ENCODE data around the gene TNKS1BP1. TPM values are rescaled to one million over a fixed set of nuclear protein-coding genes. Genes with fewer than 3 reads are reported as not detected.
A peak's percentile ranks its signal among the peaks of the same experiment; 100 is the strongest.

Gene TNKS1BP1
- total RNA-seq, 4 donors from 2014 or later: 241 to 276 (median 272) TPM

DNA sequence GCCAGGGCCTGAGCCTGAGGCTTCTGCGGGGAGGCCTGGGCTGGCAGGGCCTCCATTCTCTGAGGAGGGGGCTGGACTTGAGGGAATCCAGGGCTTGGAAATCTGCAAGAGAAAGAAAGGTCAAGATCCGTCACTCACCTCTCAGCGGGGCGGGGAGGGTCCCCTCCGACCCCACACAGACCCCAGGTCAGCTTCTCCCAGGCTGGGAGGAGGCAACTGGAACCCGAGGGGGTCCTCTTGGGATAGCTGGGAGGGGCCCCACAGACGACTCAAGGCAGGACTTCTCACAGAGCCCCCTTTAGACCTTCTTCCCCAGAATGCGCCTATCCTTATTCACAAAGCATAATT is 11.0 kb downstream of the TNKS1BP1 start:
- no peak for DNase-seq (ENCODE audit: low spot score in 2 of 2)
- peaks cover 73% of the 10 kb centered on the region for H3K36me3 ChIP-seq
- WGBS: 77% methylated on average over 5 of the region's 8 CpGs
- H3K4me3 ChIP-seq: no peak overlapping the region
- no peaks in the 10 kb centered on the region for H3K27me3 ChIP-seq
- TF ChIP-seq POLR2AphosphoS5 (IDR thresholded peaks at IDR 0.05): no peak
- no peak for TF ChIP-seq EP300 (IDR thresholded peaks at IDR 0.05)
- TF ChIP-seq, protein P1, sequence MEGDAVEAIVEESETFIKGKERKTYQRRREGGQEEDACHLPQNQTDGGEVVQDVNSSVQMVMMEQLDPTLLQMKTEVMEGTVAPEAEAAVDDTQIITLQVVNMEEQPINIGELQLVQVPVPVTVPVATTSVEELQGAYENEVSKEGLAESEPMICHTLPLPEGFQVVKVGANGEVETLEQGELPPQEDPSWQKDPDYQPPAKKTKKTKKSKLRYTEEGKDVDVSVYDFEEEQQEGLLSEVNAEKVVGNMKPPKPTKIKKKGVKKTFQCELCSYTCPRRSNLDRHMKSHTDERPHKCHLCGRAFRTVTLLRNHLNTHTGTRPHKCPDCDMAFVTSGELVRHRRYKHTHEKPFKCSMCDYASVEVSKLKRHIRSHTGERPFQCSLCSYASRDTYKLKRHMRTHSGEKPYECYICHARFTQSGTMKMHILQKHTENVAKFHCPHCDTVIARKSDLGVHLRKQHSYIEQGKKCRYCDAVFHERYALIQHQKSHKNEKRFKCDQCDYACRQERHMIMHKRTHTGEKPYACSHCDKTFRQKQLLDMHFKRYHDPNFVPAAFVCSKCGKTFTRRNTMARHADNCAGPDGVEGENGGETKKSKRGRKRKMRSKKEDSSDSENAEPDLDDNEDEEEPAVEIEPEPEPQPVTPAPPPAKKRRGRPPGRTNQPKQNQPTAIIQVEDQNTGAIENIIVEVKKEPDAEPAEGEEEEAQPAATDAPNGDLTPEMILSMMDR (IDR thresholded peaks at IDR 0.05): no peak
- TF ChIP-seq POLR2A (IDR thresholded peaks at IDR 0.05): no peak
- peak overlapping the region; percentile 93 for H3K27ac ChIP-seq
- H3K9me3 ChIP-seq: no peaks in the 10 kb centered on the region
- H3K4me1 ChIP-seq: peaks cover 97% of the 10 kb centered on the region

DNA sequence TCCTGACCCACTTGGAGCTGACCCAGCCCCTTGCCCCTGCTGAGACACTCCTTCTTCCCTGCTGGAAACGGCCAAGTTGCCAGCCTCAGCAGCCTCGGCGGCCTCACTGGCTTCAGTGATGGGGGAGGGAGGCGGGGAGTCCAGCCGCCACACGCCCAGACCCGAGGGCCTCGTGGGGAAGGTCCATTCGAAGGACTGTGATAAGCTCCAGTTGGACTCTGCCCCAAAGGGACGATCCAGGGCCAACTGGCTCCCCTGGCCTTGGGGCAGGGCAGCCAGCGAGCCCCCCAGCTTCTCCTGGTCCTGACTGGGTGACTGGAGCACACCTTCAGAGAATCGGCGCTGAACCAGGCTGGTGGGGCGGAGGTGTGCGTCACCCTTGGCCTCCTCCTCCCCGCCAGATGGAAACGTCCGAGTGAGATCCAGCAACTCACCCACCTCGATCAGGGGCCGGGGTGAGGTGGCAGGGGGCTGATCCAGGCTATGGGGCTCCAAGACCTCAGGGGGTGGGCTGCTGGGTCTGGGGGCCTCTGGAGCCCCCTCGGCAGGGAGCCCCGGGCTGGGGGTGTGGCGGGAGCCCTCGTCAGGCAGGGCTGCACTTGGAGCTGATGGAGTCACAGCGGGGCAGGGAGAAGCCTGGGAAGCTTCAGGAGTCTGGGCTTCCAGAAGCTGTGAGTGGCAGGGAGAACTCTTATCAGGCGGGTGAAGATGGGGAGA is 11.5 kb downstream of the TNKS1BP1 start:
- 44% methylated on average over 14 of the region's 26 CpGs for WGBS

DNA sequence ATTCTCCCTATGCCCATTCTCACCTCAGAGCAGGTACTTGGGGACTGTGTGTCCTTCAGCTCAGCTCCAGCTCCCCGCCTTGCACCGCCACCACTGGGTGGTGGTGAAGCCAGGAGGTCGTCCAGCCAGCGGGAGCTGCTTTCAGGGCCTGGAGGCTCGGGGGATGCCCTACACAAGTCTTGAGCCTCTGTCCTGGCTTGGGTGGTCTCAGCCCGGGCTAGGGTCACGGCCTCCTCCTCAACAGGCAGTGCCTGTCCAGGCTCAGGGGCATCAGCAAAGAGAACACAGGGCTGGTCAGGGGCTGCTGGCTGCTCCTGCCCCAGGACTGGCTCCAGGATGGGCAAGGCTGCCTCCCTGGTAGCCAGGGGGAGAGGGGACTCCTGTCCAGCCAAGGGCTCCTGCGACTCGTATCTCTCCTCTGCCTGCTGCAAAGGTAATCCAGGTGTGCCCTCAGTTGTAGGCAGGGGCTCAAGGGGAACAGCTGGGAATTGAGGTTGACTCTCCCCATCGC is 12.2 kb downstream of the TNKS1BP1 start:
- Histone ChIP-seq H3K27me3 (no peaks in the 10 kb centered on the region), H3K27ac (peak overlapping the region; percentile 93), H3K36me3 (peaks cover 62% of the 10 kb centered on the region), H3K4me1 (peaks cover 97% of the 10 kb centered on the region), H3K9me3 (no peaks in the 10 kb centered on the region), H3K4me3 (no peak overlapping the region)
- 61% methylated on average over 8 of the region's 10 CpGs for WGBS
- DNase-seq (ENCODE audit: low spot score in 2 of 2): peak in 1 of 2 donors; percentile 81
- TF ChIP-seq POLR2AphosphoS5 (IDR thresholded peaks at IDR 0.05): peak in 1 of 3 donors; percentile 3
- TF ChIP-seq, protein P1 (IDR thresholded peaks at IDR 0.05): no peak
- no peak for TF ChIP-seq POLR2A (IDR thresholded peaks at IDR 0.05)

More for the DNA sequence above, 11.5 kb downstream of the TNKS1BP1 start:
- H3K36me3 ChIP-seq: peaks cover 68% of the 10 kb centered on the region
- peak overlapping the region; percentile 93 for H3K27ac ChIP-seq
- no peaks in the 10 kb centered on the region for H3K27me3 ChIP-seq
- H3K4me1 ChIP-seq: peaks cover 97% of the 10 kb centered on the region
- peak in 1 of 2 donors; percentile 77 for DNase-seq (ENCODE audit: low spot score in 2 of 2)
- no peaks in the 10 kb centered on the region for H3K9me3 ChIP-seq
- H3K4me3 ChIP-seq: no peak overlapping the region
- no peak for TF ChIP-seq EP300 (IDR thresholded peaks at IDR 0.05)
- TF ChIP-seq POLR2AphosphoS5 (IDR thresholded peaks at IDR 0.05): no peak
- TF ChIP-seq POLR2A (IDR thresholded peaks at IDR 0.05): no peak
- TF ChIP-seq, protein P1 (IDR thresholded peaks at IDR 0.05): no peak

DNA sequence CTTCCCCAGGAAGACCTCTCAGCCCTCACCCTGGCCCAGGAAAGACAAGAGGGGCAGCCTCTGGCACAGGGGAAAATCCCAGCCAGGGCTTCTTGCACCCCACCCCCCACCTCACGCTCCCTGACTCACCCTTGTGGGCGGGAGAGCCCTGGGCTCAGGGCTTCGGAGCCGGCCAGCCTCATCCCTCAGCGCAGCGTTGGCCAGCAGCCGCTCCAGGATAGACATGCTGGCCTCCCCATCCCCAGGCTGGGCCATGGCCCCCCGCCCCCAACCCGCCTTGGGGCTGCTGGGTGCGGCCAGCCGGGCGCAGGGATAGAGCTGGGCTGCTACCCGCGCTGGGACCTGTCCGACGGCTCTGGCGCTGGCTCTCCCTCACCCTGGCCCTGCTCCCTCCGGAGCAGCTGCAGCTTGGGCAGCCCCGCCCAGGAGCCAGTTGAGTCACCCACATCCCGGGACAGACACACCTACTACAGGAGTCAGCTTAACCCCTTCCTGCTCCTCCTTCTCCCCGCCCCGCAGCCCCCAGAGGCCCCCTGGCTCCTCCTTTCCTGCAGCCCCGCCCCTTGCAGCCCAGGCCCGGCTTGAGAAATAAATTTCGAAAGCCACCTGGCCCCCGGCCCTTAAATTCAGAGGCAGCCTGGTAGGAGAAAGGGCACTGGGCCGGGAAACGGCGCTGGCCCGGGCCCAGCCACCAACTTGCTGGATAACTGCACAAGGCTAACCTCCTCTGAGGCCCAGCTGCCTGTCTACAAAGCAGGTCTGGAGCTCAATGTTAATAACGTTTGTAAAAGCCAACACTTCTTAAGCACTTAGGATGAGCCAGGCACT is 13.4 kb downstream of the TNKS1BP1 start:
- TF ChIP-seq POLR2AphosphoS5 (IDR thresholded peaks at IDR 0.05): peak in 2 of 3 donors; percentile 43 to 53
- TF ChIP-seq POLR2A (IDR thresholded peaks at IDR 0.05): peak in 1 of 2 donors; percentile 61
- no peak for TF ChIP-seq EP300 (IDR thresholded peaks at IDR 0.05)
- H3K27ac ChIP-seq: peak overlapping the region; percentile 93
- H3K4me1 ChIP-seq: peaks cover 97% of the 10 kb centered on the region
- peaks cover 49% of the 10 kb centered on the region for H3K36me3 ChIP-seq
- 8% methylated on average over 4 of the region's 31 CpGs for WGBS
- peak; percentile 97 to 98 for DNase-seq (ENCODE audit: low spot score in 2 of 2)
- no peaks in the 10 kb centered on the region for H3K27me3 ChIP-seq
- no peaks in the 10 kb centered on the region for H3K9me3 ChIP-seq
- peak overlapping the region; percentile 58 for H3K4me3 ChIP-seq

DNA sequence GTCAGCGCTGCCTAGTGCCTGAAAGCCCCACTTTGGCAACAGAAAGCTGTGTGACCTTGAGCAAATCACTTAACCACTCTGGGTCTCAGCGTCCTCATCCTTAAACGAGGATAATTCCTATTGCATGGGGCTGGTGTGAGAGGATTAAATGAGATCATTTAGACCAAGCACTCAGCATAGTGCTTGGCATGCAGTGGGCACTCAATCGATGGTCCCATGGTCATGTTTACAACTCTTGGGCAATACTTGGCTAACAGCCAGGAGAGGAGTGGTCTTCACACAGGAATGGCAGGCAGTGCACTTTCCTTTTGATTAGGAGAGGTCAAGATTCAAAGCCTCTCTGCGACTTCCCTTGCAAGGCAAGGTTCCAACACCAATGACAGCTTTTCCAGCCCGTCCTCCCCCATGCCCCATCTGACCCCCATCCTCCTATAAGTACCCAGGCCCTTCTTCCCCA is 14.1 kb downstream of the TNKS1BP1 start:
- H3K36me3 ChIP-seq: peaks cover 43% of the 10 kb centered on the region
- TF ChIP-seq EP300 (IDR thresholded peaks at IDR 0.05) (no peak), POLR2AphosphoS5 (IDR thresholded peaks at IDR 0.05) (peak in 2 of 3 donors; percentile 36 to 59)
- WGBS: 20% methylated on average over 5 of the region's 6 CpGs
- H3K9me3 ChIP-seq: no peaks in the 10 kb centered on the region
- peak; percentile 77 to 80 for DNase-seq (ENCODE audit: low spot score in 2 of 2)
- H3K4me3 ChIP-seq: peak overlapping the region; percentile 58
- H3K27me3 ChIP-seq: no peaks in the 10 kb centered on the region
- H3K4me1 ChIP-seq: peaks cover 97% of the 10 kb centered on the region
- H3K27ac ChIP-seq: peak overlapping the region; percentile 93
